Fibroblast of lung (primary cell): ENCODE measurements around the gene GCLC.

Experiments
- EZH2 ChIP-seq: IDR thresholded peaks from 2 replicates; pipeline ENCODE4 v1.5.1; 2012; ENCODE audit warnings: low read length, control low read depth, mild to moderate bottlenecking; ENCODE audit errors: missing control alignments
- TF ChIP-seq, protein P1 (sequence below), 2 donors: IDR thresholded peaks in 1 of 2; conservative IDR thresholded peaks in 1 of 2; 1 replicate in 1 of 2; 2 replicates in 1 of 2; pipeline ENCODE4 v1.5.1; 2011 to 2012; ENCODE audit warnings: low read length in 2 of 2, control low read depth in 1 of 2, inconsistent platforms in 1 of 2, low read depth in 1 of 2, mild to moderate bottlenecking in 1 of 2

- TF ChIP-seq, protein P1, sequence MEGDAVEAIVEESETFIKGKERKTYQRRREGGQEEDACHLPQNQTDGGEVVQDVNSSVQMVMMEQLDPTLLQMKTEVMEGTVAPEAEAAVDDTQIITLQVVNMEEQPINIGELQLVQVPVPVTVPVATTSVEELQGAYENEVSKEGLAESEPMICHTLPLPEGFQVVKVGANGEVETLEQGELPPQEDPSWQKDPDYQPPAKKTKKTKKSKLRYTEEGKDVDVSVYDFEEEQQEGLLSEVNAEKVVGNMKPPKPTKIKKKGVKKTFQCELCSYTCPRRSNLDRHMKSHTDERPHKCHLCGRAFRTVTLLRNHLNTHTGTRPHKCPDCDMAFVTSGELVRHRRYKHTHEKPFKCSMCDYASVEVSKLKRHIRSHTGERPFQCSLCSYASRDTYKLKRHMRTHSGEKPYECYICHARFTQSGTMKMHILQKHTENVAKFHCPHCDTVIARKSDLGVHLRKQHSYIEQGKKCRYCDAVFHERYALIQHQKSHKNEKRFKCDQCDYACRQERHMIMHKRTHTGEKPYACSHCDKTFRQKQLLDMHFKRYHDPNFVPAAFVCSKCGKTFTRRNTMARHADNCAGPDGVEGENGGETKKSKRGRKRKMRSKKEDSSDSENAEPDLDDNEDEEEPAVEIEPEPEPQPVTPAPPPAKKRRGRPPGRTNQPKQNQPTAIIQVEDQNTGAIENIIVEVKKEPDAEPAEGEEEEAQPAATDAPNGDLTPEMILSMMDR (conservative IDR thresholded peaks at IDR 0.05 in 1 of 2, IDR thresholded peaks at IDR 0.05 in 1 of 2; ENCODE audit: low read depth in 1 of 2, low read length in 2 of 2): no peak
- TF ChIP-seq EZH2: no peak
Observed at GRCh38 chr6:53458105-53458866, 86.6 kb downstream of the GCLC start.
